HepG2 (cell line): Measurements from ENCODE around the gene AKAP8L. TPM values are rescaled to one million over a fixed set of nuclear protein-coding genes. Genes with fewer than 3 reads are reported as not detected.

Experiments used
- CERS6 ChIP-seq: sonication (generic); formaldehyde crosslinking; IDR thresholded peaks from 2 replicates; pipeline ENCODE4 v1.5.0; 2020; ENCODE audit warnings: missing genetic modification reagents
- GABPA ChIP-seq, 2 experiments: IDR thresholded peaks; 2 replicates each; pipeline ENCODE4 v1.6.1; 2011 to 2016; ENCODE audit warnings: low read depth in 2 of 2, low read length in 1 of 2, missing biosample characterization in 1 of 2, missing genetic modification characterization in 1 of 2
- GLI4 ChIP-seq: sonication (generic); formaldehyde crosslinking; IDR thresholded peaks from 2 replicates; pipeline ENCODE4 v1.5.1; 2020; ENCODE audit warnings: missing genetic modification reagents, mild to moderate bottlenecking, moderate library complexity, borderline replicate concordance
- HDAC2 ChIP-seq: sonication (generic); formaldehyde crosslinking; IDR thresholded peaks from 2 replicates; pipeline ENCODE4 v1.4.0; 2020; ENCODE audit warnings: missing genetic modification reagents
- HDAC6 ChIP-seq: fragments of 200-600 bp; sonication (generic); IDR thresholded peaks from 2 replicates; pipeline ENCODE4 v1.7.0; 2017; ENCODE audit warnings: mild to moderate bottlenecking, antibody characterized with exemption, low read length, low read depth
- HOXA5 ChIP-seq: sonication (generic); formaldehyde crosslinking; IDR thresholded peaks from 2 replicates; pipeline ENCODE4 v1.4.0; 2020; ENCODE audit warnings: missing genetic modification reagents
- KLF15 ChIP-seq: sonication (generic); formaldehyde crosslinking; IDR thresholded peaks from 2 replicates; pipeline ENCODE4 v1.8.1; 2023; ENCODE audit warnings: borderline replicate concordance, mild to moderate bottlenecking, inconsistent platforms, missing genetic modification reagents, mixed read lengths
- MED13 ChIP-seq: sonication (generic); formaldehyde crosslinking; IDR thresholded peaks from 2 replicates; pipeline ENCODE4 v1.5.0; 2020; ENCODE audit warnings: missing genetic modification reagents
- MIXL1 ChIP-seq: IDR thresholded peaks from 2 replicates; pipeline ENCODE4 v1.6.1; 2016
- POLR2AphosphoS5 ChIP-seq: IDR thresholded peaks from 2 replicates; pipeline ENCODE4 v1.6.1; 2012; ENCODE audit warnings: low read depth, low read length
- SMAD9 ChIP-seq: sonication (generic); formaldehyde crosslinking; IDR thresholded peaks from 2 replicates; pipeline ENCODE4 v1.5.1; 2020; ENCODE audit warnings: mild to moderate bottlenecking, missing genetic modification reagents
- SOX13 ChIP-seq, 3 experiments: fragments of 450-650 bp in 1 of 3; sonication (generic) in 1 of 3; formaldehyde crosslinking in 1 of 3; IDR thresholded peaks in 2 of 3; conservative IDR thresholded peaks in 1 of 3; 2 replicates each; pipeline versions ENCODE4 v1.5.0 to v1.6.1; 2016 to 2020; ENCODE audit warnings: antibody characterized with exemption in 1 of 3, mild to moderate bottlenecking in 1 of 3, missing compliant biosample characterization in 1 of 3, missing genetic modification reagents in 1 of 3, moderate library complexity in 1 of 3
- SP4 ChIP-seq: sonication (generic); formaldehyde crosslinking; IDR thresholded peaks from 2 replicates; pipeline ENCODE4 v1.8.1; 2023; ENCODE audit warnings: mild to moderate bottlenecking, missing genetic modification reagents
- TBP ChIP-seq: sonication (generic); formaldehyde crosslinking; IDR thresholded peaks from 2 replicates; pipeline ENCODE4 v1.5.0; 2020; ENCODE audit warnings: missing genetic modification reagents
- TEAD2 ChIP-seq: sonication (generic); formaldehyde crosslinking; IDR thresholded peaks from 2 replicates; pipeline ENCODE4 v1.9.0; 2021; ENCODE audit warnings: missing genetic modification reagents
- YY1 ChIP-seq: IDR thresholded peaks from 2 replicates; pipeline ENCODE4 v1.6.1; 2011; ENCODE audit warnings: low read length, low read depth, moderate library complexity, mild to moderate bottlenecking; ENCODE audit not compliant: insufficient read depth, insufficient replicate concordance
- ZMYM4 ChIP-seq: sonication (generic); formaldehyde crosslinking; IDR thresholded peaks from 2 replicates; pipeline ENCODE4 v1.8.1; 2023; ENCODE audit warnings: mild to moderate bottlenecking, missing genetic modification reagents
- ZNF331 ChIP-seq: sonication (generic); formaldehyde crosslinking; IDR thresholded peaks from 2 replicates; pipeline ENCODE4 v1.4.0; 2020; ENCODE audit warnings: missing genetic modification reagents
- ZNF563 ChIP-seq: sonication (generic); formaldehyde crosslinking; IDR thresholded peaks from 2 replicates; pipeline ENCODE4 v1.8.0; 2022; ENCODE audit warnings: mild to moderate bottlenecking, moderate library complexity, missing genetic modification reagents
- ZNF576 ChIP-seq: sonication (generic); formaldehyde crosslinking; IDR thresholded peaks from 2 replicates; pipeline ENCODE4 v1.4.0; 2020; ENCODE audit warnings: mild to moderate bottlenecking, missing genetic modification reagents
- ZNF577 ChIP-seq: sonication (generic); formaldehyde crosslinking; IDR thresholded peaks from 2 replicates; pipeline ENCODE4 v1.4.0; 2020; ENCODE audit warnings: mild to moderate bottlenecking, low read depth, missing genetic modification reagents, borderline replicate concordance
- ZNF709 ChIP-seq: sonication (generic); formaldehyde crosslinking; IDR thresholded peaks from 2 replicates; pipeline ENCODE4 v1.5.0; 2020; ENCODE audit warnings: mild to moderate bottlenecking, missing genetic modification reagents
- polyA plus RNA-seq, 8 experiments: library from polyadenylated mRNA; depleted of rRNA in 3 of 8; stranded (reverse) in 7 of 8; unstranded in 1 of 8; fragments of >200 nt; fragmentation: Illumina TruSeq in 4 of 8; extraction: Trizol in 4 of 8; gene quantifications; 2 replicates each; pipeline versions ENCODE4 v1.2.1 to v1.2.3, GENCODE V29; 2011 to 2016; ENCODE audit warnings: low read depth in 4 of 8, missing spikeins in 1 of 8, mixed read lengths in 1 of 8; ENCODE audit not compliant: insufficient read depth in 1 of 8
- total RNA-seq, 5 experiments: library from RNA; depleted of rRNA; stranded (reverse); fragments of >200 nt; fragmentation: Illumina TruSeq; extraction: Trizol; gene quantifications; 2 replicates each; pipeline ENCODE4 v1.2.3, GENCODE V29; 2016; ENCODE audit warnings: low read depth in 1 of 5
- TF ChIP-seq, protein P1 (sequence below): sonication (generic); formaldehyde crosslinking; IDR thresholded peaks from 2 replicates; pipeline ENCODE4 v1.5.1; 2020; ENCODE audit warnings: missing genetic modification reagents, mild to moderate bottlenecking, borderline replicate concordance
- TF ChIP-seq, protein P2 (sequence below): sonication (generic); formaldehyde crosslinking; IDR thresholded peaks from 2 replicates; pipeline ENCODE4 v1.5.0; 2020; ENCODE audit warnings: missing genetic modification reagents, mild to moderate bottlenecking, borderline replicate concordance
- TF ChIP-seq, protein P3 (sequence below): sonication (generic); formaldehyde crosslinking; IDR thresholded peaks from 2 replicates; pipeline ENCODE4 v1.4.0; 2020; ENCODE audit warnings: missing genetic modification reagents, low read depth, mild to moderate bottlenecking, borderline replicate concordance

Gene AKAP8L
- total and polyA plus RNA-seq, 2 of the 13 experiments (the other 11 are each of a cell fraction or from before 2014, with no cell fraction given) = 48.2 to 49.6 TPM

- peak; percentile 61; the same call in 1 of the 2 replicates for TF ChIP-seq KLF15 (CRISPR knock-in tag)
- no peak for TF ChIP-seq CERS6
- no peak for TF ChIP-seq TEAD2 (CRISPR knock-in tag)
- TF ChIP-seq MED13 (CRISPR knock-in tag) = peak; percentile 64; the same call in 1 of the 2 replicates
- TF ChIP-seq ZNF331 (CRISPR knock-in tag) = peak; percentile 60; the same call in 1 of the 2 replicates
- TF ChIP-seq SOX13 (IDR thresholded peaks at IDR 0.05) = no peak
- no peak for TF ChIP-seq SOX13 (CRISPR knock-in tag; conservative IDR thresholded peaks at IDR 0.05 in 1 of 2, IDR thresholded peaks at IDR 0.05 in 1 of 2)
- peak; percentile 47; the same call in 1 of the 2 replicates for TF ChIP-seq ZNF709 (CRISPR knock-in tag)
- TF ChIP-seq ZNF563 (CRISPR knock-in tag) = peak; percentile 19; the same call in 1 of the 2 replicates
- TF ChIP-seq ZMYM4 (CRISPR knock-in tag) = peak; percentile 31; the same call in 1 of the 2 replicates
- TF ChIP-seq SP4 (CRISPR knock-in tag) = peak; percentile 89
- TF ChIP-seq ZNF577 (CRISPR knock-in tag) = no peak
- TF ChIP-seq GABPA (IDR thresholded peaks at IDR 0.05; ENCODE audit: low read depth, low read length) = peak; percentile 54
- peak; percentile 62 for TF ChIP-seq GABPA (CRISPR knock-in tag; IDR thresholded peaks at IDR 0.05; ENCODE audit: low read depth)
- peak; percentile 89 for TF ChIP-seq POLR2AphosphoS5
- TF ChIP-seq SMAD9 = 0 out of 2 replicates have a peak, but pooled peaks have one; percentile 14
- peak; percentile 65; the same call in 1 of the 2 replicates for TF ChIP-seq GLI4 (CRISPR knock-in tag)
- TF ChIP-seq TBP (CRISPR knock-in tag) = no peak
- TF ChIP-seq, protein P1, sequence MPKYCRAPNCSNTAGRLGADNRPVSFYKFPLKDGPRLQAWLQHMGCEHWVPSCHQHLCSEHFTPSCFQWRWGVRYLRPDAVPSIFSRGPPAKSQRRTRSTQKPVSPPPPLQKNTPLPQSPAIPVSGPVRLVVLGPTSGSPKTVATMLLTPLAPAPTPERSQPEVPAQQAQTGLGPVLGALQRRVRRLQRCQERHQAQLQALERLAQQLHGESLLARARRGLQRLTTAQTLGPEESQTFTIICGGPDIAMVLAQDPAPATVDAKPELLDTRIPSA = 0 out of 2 replicates have a peak, but pooled peaks have one; percentile 6
- no peak for TF ChIP-seq ZNF576 (CRISPR knock-in tag)
- TF ChIP-seq, protein P2, sequence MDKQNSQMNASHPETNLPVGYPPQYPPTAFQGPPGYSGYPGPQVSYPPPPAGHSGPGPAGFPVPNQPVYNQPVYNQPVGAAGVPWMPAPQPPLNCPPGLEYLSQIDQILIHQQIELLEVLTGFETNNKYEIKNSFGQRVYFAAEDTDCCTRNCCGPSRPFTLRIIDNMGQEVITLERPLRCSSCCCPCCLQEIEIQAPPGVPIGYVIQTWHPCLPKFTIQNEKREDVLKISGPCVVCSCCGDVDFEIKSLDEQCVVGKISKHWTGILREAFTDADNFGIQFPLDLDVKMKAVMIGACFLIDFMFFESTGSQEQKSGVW (CRISPR knock-in tag) = no peak
- TF ChIP-seq YY1 = peak; percentile 95
- TF ChIP-seq HDAC6 = no peak
- no peak; the same call in 1 of the 2 replicates for TF ChIP-seq HOXA5 (CRISPR knock-in tag)
- no peak for TF ChIP-seq HDAC2
- TF ChIP-seq, protein P3, sequence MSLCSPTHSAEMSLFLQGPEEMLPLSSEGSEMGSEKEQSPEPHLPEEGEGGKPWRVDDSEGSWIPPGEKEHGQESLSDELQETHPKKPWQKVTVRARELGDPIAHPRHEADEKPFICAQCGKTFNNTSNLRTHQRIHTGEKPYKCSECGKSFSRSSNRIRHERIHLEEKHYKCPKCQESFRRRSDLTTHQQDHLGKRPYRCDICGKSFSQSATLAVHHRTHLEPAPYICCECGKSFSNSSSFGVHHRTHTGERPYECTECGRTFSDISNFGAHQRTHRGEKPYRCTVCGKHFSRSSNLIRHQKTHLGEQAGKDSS (CRISPR knock-in tag) = 0 out of 2 replicates have a peak, but pooled peaks have one; percentile 34
- peak; percentile 50; the same call in 1 of the 2 replicates for TF ChIP-seq MIXL1
Observed at GRCh38 chr19:15379083-15379998, 39.4 kb downstream of the AKAP8L start, which contains the start of gene AKAP8 (continued).
